IPS-15b (cell line): Measurements from ENCODE around the gene RBL1.

Experiments
- H3K27me3 ChIP-seq: one replicate; pipeline ENCODE4 v1.6.1; 2013; ENCODE audit warnings: low read length; ENCODE audit not compliant: control insufficient read depth, insufficient read depth
- H3K36me3 ChIP-seq: one replicate; pipeline ENCODE4 v1.6.1; 2013; ENCODE audit warnings: low read length; ENCODE audit not compliant: control insufficient read depth, insufficient read depth
- H3K4me1 ChIP-seq: one replicate; pipeline ENCODE4 v1.6.1; 2013; ENCODE audit warnings: mild to moderate bottlenecking, low read length; ENCODE audit not compliant: control insufficient read depth, insufficient read depth
- H3K4me3 ChIP-seq: one replicate; pipeline ENCODE4 v1.5.1; 2013; ENCODE audit warnings: low read depth, low read length
- H3K9ac ChIP-seq: one replicate; pipeline ENCODE4 v1.6.1; 2013; ENCODE audit warnings: low read depth, mild to moderate bottlenecking, low read length
- H3K9me3 ChIP-seq: one replicate; pipeline ENCODE4 v1.6.1; 2013; ENCODE audit warnings: mild to moderate bottlenecking, low read length; ENCODE audit not compliant: control insufficient read depth, insufficient read depth

Gene RBL1

DNA sequence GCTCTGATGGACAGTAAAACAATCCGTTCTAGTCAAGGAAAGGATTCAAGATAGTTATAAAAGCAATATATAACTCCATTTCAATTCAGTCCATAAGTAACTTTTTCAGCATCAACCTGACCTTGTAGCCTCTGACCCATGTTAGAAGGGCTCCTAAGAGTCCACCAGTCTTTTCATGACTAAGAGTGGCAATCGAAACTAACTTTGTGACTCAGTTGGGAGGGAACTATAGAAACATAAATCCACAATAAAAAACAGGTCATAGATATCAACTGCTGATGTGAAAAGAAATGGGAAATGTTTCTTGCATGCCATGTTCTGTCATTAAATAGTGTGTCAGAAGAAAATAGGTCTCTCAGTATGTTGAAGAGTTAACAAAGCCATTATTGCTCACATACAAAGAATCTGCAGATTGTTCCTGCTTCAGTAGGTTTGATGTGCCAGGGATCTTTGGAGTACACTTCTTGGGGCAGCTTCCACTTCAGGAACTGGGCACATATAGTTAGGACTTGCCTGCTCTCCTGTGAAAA is 16.2 kb upstream of the RBL1 start:
- Histone ChIP-seq H3K4me1 (no peaks in the 10 kb centered on the region), H3K9me3 (no peaks in the 10 kb centered on the region), H3K27me3 (no peaks in the 10 kb centered on the region), H3K9ac (no peak overlapping the region), H3K4me3 (no peak overlapping the region), H3K36me3 (no peaks in the 10 kb centered on the region)

DNA sequence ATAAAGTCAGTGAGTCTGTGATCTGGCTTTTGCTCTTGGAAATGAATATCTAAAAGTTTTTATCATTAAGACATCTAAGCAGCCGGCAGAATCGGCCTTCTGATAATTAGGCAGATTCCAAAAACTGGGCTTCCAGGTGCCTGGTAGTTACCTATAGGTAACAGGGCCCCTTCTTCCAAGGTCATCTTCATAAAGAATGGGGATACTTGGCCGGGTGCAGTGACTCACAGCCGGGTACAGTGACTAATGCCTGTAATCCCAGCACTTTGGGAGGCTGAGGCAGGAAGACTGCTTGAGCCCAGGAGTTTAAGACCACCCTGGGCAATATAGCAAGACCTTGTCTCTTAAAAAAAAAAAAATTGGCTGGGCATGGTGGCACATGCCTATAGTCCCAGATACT is 12.9 kb upstream of the RBL1 start:
- H3K4me3 ChIP-seq: no peak overlapping the region

DNA sequence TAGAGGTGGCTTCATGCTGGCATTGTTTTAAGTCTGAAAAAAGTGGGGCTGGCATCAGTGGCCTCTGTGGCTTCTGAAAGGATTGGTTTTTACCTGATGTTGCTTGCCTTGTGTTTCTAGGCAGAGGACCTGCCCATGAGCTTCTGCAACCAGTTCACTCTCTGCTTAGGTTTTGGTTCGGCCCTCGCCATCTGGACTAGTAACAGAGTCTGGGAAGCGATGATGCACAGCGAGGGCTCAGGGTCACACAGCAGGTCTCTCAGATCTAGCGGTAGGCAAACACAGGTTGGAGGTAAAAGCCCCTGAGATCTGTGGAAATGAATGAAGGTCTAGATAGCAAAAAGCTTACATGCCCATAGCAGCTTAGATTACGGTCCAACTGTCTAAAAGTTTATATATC is 6.8 kb upstream of the RBL1 start:
- Histone ChIP-seq H3K9ac (no peak overlapping the region), H3K4me1 (no peaks in the 10 kb centered on the region), H3K9me3 (no peaks in the 10 kb centered on the region), H3K27me3 (no peaks in the 10 kb centered on the region), H3K36me3 (no peaks in the 10 kb centered on the region), H3K4me3 (no peak overlapping the region)

More for the DNA sequence above, 12.9 kb upstream of the RBL1 start:
- H3K36me3 ChIP-seq: no peaks in the 10 kb centered on the region
- H3K27me3 ChIP-seq: no peaks in the 10 kb centered on the region
- no peak overlapping the region for H3K9ac ChIP-seq
- no peaks in the 10 kb centered on the region for H3K9me3 ChIP-seq
- H3K4me1 ChIP-seq: no peaks in the 10 kb centered on the region

DNA sequence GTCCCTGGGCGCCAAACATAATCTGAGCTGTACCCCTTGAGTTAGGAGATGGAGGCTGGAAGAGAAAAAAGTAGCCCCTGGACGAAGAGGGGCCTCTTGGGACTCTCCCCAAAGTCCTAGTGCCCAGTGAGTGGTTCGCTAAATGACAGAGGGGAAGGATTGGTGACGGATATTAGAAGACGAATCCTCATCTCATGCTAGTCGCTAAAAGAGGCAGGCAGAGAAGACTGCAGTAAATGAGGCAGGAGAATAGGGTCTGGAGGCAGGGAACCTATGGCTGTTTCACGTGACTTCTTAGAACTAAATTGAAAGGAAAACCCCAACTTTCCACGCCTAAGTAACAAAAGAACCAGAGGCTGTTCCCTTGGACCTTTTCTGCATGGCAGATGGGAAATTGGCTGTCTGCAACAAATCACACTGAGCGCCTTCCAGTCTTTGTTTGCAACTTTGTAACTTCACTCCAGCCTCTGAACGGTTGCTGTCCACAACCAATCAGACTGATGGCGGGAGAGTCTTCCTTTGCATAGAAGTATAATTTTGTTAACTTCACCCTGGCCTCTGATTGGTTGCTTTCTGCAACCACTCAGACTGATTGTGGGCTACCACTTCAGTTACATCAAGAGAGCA is 731 bp upstream of the RBL1 start:
- Histone ChIP-seq H3K4me3 (peak overlapping the region; percentile 68), H3K9ac (peak overlapping the region; percentile 97), H3K36me3 (no peaks in the 10 kb centered on the region), H3K9me3 (no peaks in the 10 kb centered on the region), H3K27me3 (no peaks in the 10 kb centered on the region), H3K4me1 (peaks cover 4% of the 10 kb centered on the region)

DNA sequence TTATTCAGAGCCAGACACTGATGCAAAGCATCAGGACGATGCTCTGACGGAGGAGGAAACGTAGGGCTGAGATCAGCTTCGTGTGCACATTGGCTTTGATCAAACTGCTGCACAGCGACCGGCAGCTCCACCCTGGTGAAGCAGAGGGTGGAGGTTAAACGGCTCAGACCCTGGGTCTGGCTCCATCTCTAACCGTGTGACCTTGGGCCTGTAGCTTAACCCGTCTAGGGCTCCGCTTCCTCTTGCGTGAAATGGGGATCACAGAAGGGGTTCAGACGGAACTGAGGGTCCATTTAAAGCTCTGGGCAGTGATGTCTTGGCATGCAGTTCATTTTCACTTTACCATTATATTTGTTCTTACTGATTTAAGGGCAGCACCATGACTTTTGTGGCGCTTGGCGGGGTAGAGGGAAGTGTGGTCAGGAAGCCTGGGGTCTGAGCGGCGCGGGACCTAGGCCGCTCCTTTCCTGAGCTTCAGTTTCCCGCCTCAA is 644 bp downstream of the RBL1 start:
- peaks cover 4% of the 10 kb centered on the region for H3K36me3 ChIP-seq

DNA sequence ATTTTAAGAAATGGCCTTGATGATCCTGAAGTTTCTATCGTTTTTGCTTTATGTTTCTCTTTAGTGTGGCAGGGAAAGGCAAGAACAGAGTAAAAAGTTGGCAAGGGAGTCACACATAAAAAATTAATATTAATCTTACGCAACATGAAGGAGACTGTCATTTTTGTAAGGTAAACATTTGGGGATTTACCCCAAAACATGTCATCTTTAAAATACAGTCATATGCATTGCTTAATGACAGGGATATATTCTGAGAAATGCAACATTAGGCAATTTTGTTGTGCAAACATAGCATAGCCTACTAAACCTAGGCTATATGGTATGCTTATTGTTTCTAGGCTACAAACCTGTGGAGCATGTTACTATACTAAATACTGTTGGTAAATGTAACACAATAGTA is 5.4 kb downstream of the RBL1 start:
- Histone ChIP-seq H3K4me1 (no peaks in the 10 kb centered on the region), H3K9me3 (no peaks in the 10 kb centered on the region), H3K9ac (no peak overlapping the region), H3K4me3 (no peak overlapping the region), H3K36me3 (peaks cover 9% of the 10 kb centered on the region), H3K27me3 (no peaks in the 10 kb centered on the region)

More for the DNA sequence above, 644 bp downstream of the RBL1 start:
- no peaks in the 10 kb centered on the region for H3K9me3 ChIP-seq
- H3K9ac ChIP-seq: peak overlapping the region; percentile 38
- H3K27me3 ChIP-seq: no peaks in the 10 kb centered on the region
- H3K4me1 ChIP-seq: peaks cover 4% of the 10 kb centered on the region
- peak overlapping the region; percentile 68 for H3K4me3 ChIP-seq

DNA sequence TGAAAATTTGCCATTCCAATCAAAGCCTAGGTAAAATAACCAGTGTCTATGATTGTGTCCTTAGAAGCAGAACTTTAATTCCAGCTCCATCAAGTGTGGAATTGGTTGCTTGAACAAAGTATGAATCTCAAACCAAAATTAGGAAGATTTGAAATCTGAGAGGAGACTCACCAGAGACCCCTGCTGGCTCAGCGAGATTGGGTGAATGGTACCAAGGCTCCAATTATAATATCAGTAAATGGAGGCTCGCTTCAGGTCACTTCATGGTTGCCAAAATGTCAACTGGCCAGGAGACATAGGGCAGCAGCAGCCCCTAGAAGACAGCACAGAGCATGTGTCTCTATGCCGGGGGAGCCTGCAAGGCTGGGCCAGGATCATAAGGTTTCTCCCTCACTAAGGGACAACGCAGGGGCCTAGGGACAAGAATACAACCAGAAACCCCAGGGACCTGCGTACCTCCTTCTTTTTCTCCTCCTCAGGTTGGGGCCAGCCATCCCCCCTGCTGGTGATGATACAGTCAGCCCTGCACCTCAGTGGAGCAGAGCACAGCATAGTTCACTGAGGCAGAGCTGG is 14.0 kb downstream of the RBL1 start:
- peaks cover 4% of the 10 kb centered on the region for H3K36me3 ChIP-seq
- H3K9ac ChIP-seq: no peak overlapping the region
- H3K9me3 ChIP-seq: no peaks in the 10 kb centered on the region
- H3K4me1 ChIP-seq: no peaks in the 10 kb centered on the region
- H3K4me3 ChIP-seq: no peak overlapping the region
- H3K27me3 ChIP-seq: no peaks in the 10 kb centered on the region

DNA sequence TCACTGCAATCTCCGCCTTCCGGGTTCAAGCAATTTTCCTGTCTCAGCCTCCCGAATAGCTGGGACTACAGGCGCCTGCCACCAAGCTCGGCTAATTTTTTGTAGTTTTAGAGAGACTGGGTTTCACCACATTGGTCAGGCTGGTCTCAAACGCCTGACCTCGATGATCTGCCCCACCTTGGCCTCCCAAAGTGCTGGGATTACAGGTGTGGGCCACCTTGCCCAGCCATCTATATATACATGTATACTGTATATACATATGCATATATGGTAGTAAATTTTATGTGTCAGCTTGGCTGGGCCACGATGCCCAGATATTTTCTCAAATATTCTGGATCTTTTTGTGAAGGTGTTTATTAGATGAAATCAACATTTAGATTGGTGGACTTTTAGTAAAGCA is 18.8 kb downstream of the RBL1 start:
- Histone ChIP-seq H3K36me3 (no peaks in the 10 kb centered on the region), H3K4me1 (no peaks in the 10 kb centered on the region), H3K4me3 (no peak overlapping the region), H3K9me3 (no peaks in the 10 kb centered on the region), H3K9ac (no peak overlapping the region), H3K27me3 (no peaks in the 10 kb centered on the region)

DNA sequence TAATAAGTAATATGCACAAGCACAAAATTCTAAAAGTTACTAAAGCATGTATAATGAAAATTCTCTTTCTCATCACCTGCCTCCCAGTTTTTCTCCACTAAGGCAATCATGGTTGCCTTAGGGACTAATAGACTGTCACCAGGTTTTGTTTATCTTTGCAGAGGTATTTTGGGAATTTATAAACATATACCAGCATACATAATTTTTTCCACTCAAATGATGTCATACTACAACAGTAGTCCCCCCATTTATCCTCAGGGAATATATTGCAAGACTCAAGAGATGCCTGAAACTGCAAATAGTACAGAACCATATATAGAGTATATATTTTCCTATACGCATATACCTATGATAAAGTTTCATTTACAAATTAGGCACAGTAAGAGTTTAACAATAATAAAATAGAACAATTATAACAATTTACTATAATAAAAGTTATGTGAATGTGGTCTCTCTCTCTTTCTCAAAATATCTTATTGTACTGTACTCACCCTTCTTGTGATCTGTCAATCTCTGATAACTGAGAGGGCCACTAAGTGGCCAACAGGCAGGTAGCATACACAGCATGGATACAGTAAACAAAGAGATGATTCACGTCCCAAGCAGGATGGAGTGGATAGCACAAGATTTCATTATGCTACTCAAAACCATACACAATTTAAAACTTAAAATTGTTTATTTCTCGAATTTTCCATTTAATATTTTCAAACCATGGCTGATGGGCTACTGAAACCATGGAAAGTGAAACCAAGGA is 19.7 kb downstream of the RBL1 start:
- Histone ChIP-seq H3K9ac (no peak overlapping the region), H3K9me3 (no peaks in the 10 kb centered on the region), H3K36me3 (no peaks in the 10 kb centered on the region), H3K4me1 (no peaks in the 10 kb centered on the region), H3K27me3 (no peaks in the 10 kb centered on the region), H3K4me3 (no peak overlapping the region)

DNA sequence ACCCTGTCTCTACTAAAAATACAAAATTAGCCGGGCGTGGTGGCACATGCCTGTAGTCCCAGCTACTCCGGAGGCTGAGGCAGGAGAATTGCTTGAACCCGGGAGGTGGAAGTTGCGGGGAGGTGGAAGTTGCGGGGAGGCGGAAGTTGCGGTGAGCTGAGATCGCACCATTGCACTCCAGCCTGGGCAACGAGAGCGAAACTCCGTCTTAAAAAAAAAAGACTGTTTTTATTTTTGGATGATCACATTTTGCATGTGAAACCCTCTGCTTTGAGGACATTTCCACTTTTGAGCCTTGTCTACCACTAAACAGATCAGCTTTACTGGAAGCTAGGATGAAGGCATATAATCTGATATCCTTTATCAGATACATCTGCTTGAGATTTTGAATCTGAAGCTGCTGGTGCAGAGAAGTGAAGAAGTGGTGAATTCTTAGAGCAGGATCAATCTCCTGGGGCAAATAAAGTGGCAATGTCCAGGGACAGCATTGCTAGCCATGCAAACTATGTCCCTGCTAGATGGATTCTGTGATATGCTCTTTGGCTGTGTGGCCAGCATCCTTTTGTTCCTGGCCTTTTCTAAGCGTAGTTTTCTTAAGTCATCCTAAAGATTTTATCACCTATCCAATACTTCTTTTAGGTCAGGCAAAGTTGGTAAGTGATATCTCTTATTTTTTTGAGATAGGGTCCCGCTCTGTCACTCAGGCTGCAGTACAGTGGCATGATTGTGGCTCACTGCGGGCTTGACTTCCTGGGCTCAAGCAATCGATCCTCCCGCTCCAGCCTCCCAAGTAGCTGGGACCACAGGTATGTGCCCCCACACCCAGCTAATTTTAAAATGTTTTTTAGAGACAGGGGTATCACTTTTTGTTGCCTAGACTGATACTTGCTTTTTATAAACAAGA is 23.3 kb downstream of the RBL1 start:
- Histone ChIP-seq H3K4me3 (no peak overlapping the region), H3K36me3 (no peaks in the 10 kb centered on the region), H3K9ac (no peak overlapping the region), H3K27me3 (no peaks in the 10 kb centered on the region), H3K4me1 (no peaks in the 10 kb centered on the region), H3K9me3 (no peaks in the 10 kb centered on the region)

DNA sequence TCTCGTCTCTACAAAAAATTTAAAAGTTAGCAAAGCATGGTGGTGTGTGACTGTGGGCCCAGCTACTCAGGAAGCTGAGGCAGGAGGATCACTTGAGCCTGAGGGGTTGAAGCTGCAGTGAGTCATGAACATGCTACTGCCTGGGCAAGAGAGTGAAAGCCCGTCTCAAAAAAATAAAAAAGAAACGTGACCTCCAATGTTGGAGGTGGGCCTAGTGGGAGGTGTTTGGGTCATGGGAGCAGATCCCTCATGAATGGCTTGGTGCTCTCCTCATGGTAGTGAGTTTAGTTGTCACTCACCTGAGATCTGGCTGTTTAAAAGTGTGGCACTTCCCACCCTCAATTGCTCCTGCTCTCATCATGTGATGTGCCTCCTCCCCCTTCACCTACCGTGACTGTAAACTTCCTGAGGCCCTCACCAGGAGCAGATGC is 24.3 kb downstream of the RBL1 start:
- Histone ChIP-seq H3K9me3 (no peaks in the 10 kb centered on the region), H3K4me3 (no peak overlapping the region), H3K27me3 (no peaks in the 10 kb centered on the region), H3K36me3 (peaks cover 2% of the 10 kb centered on the region), H3K4me1 (no peaks in the 10 kb centered on the region), H3K9ac (no peak overlapping the region)
